Head of caudate nucleus (tissue), 42 donors: ENCODE data around the gene TTLL9.

ENCODE experiments used
- DNase-seq, 42 donors: peaks; one replicate each; pipeline versions ENCODE4 v3.0.0 to v3.0.0-alpha.2; 2020 to 2021; ENCODE audit warnings: mixed read lengths in 7 of 42
- intact Hi-C: fragments of 100-400 bp; cut with DNase I; formaldehyde crosslinking; loops from one replicate; pipeline ENCODE4 v1.15.0; 2022

TTLL9 gene

DNA sequence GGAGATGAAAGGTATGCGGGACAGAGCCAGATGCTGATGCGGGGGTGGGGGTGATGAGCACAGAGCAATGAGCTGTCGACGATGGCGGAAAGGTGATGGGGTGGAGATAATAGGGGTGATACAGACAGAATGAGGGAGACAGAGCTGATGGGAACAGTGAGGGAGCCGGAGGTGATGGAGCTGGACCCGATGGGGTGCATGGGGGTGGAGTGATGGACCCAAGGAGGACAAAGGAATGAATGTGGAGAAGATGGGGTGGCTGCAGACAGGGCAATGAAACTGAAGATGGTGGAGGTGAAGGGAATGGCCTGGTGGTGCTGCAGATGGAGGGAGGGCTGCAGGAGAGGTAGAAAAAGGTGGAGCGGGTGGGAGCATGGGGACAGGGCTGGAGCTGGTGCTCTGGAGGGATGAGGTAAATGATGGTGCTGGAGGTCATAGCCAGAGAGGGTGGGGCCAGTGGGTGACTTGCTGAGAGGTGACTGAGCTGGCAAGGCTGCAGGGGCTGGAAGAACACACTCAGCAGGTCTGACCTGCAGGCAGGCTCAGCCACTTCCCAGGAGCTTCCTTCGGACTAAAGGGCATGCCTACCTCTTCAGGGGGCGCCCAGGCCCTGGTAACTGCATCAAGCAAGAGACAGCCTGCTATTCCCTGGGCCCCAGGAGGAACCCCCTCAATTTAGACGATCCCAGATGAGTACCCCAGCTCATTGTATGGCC lies 19.0 kb upstream of the TTLL9 start:
- no peak for DNase-seq
- intact Hi-C loops: no loop called here

GRCh38 chr20:31853481-31853880 lies 17.0 kb upstream of the TTLL9 start:
- no peak for DNase-seq
- intact Hi-C loops: loop anchor here (2.0 kb wide), 1 partner anchor 99 kb away; the partner anchor contains the start of gene PDRG1

DNA sequence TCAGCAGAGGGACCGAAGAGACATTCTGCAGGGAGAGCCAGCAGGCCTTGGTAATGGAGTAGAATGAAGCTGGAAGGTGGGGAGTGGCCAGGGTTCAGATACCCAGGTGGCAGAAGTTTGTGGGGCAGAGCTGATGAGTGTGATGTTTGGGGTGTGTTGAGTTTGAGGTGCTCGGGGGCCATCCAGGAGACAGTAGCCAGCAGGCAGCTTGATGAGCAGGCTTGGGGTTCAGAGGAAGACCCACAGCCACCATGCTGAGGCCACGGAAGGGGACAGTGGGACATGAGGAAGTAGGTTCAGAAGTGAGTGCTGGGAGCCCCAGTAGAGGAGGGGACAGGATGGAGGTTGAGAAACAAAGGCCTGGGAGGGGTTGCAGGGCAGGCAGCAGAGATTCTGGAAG lies 13.9 kb upstream of the TTLL9 start:
- no peak for DNase-seq
- intact Hi-C loops: no loop called here

DNA sequence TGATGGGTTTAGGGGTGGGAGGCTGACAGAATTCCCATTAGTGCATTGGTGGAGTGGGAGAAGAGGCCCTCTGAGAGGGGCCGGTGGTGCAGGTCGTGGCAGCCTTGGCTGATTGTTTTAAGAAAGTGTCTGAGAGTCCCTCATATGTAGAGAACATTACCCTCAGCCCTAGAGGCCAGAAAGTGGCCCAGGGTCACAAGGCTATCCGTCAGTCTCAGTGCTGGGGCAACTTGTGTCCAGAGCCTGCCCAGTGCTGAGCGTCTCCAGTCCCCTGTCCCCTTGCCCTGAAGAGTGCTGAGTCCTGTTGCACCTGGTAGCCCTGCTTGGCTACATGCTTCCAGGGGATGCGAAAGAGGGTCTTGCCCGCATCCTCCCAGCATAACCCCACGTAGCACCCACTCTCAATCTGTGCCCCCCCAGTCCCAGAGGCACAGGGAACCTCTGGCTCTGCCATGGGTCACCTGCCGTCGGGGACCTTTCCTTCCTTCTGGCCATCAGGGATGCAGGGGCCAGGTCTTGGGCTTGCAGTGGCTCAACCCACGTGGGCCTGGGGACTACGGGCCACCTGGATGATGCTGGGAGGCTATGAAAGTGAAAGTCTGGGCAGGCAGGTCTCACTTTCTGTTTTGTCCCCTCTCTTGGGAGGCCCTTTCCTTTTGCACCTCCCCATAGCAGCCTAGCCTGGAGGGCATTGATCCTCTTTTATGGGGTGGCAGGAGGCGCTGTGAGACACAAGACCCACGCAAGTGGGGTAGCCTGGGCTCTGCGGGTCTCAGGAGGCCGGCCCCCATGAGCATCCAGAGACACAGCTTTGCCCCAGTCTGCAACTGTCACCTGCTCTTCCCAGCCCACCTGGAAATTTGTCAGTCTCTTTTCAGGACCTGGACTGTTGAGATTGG lies 12.3 kb upstream of the TTLL9 start:
- DNase-seq: peak in 2 of 42 donors; percentile 4 to 8
- intact Hi-C loops: no loop called here

DNA sequence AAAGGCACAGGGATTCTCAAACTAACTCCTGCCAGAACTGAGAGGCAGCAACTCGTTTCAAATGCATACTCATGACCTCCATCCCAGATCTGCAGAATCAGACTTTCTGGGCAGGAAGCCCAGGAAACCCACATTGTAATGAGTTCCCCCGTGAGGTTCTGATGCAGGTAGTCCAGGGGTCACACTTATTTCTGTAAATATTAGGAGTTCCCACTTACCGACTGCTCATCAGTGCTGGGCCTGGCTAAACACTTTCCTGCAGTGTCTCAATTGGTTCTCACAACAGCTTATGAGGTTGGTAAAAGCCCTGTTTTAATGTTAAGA lies 11.7 kb upstream of the TTLL9 start:
- intact Hi-C loops: no loop called here
- DNase-seq: no peak

GRCh38 chr20:31859266-31859997 lies 11.0 kb upstream of the TTLL9 start:
- peak in 6 of 42 donors; percentile 4 to 41 (median 16) for DNase-seq

GRCh38 chr20:31859998-31860380 lies 10.4 kb upstream of the TTLL9 start:
- peak in 7 of 42 donors; percentile 1 to 28 (median 7) for DNase-seq
- intact Hi-C loops: no loop called here

More at GRCh38 chr20:31859266-31859997, 11.0 kb upstream of the TTLL9 start:
- intact Hi-C loops: no loop called here

DNA sequence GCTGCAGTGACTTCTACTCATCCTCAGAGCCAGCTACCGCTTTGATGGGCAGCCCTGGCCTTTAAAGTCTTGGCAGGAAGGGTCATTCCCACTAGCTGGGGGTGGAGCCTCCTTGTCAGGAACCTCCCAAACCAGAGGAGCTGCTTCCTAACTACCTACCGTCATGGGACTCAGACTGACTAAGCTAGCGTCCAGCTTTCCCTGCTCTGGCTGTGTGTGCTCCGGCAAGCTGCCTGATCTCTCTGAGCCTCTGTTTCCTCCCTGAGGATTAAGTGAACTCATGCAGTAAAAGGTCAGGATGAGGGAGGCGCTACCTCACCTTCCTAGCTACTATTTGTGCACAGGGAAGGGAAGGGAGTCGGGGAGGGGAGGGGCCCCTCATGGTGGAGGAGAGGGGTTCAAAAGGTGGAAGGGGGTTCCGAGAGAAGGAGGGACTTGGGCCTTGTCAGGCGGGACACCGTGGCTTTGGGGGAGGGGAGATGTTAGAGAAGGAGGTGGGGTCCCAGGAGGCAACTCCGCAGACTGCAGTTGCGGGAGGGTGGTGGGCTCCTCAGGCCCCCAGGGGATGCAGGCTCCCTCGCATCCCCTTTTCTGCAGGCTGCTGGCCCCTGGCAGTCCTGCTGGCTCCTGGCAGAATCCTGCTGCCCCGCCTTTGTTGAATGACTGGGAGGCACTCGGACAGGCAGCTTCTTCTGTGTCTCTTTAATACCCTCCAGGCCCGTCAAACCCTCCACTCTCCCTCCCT lies 9.9 kb upstream of the TTLL9 start:
- intact Hi-C loops: no loop called here

DNA sequence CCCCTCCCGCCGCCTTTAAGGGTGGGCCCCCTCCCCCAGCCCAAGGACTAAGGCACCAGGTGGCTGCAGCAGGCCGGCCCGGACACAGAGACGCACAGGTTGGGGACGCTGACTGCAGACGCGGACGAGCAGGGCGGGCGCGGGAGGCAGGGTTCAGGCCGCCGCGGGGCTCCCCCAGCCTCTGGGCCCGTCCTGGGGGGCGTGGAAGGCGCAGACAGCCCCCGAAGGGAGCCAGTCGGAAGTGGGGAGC lies 9.4 kb upstream of the TTLL9 start:
- DNase-seq: peak in 2 of 42 donors; percentile 10 to 34
- intact Hi-C loops: no loop called here

More for the DNA sequence above, 9.9 kb upstream of the TTLL9 start:
- DNase-seq: peak in 8 of 42 donors; percentile 10 to 40 (median 26)

DNA sequence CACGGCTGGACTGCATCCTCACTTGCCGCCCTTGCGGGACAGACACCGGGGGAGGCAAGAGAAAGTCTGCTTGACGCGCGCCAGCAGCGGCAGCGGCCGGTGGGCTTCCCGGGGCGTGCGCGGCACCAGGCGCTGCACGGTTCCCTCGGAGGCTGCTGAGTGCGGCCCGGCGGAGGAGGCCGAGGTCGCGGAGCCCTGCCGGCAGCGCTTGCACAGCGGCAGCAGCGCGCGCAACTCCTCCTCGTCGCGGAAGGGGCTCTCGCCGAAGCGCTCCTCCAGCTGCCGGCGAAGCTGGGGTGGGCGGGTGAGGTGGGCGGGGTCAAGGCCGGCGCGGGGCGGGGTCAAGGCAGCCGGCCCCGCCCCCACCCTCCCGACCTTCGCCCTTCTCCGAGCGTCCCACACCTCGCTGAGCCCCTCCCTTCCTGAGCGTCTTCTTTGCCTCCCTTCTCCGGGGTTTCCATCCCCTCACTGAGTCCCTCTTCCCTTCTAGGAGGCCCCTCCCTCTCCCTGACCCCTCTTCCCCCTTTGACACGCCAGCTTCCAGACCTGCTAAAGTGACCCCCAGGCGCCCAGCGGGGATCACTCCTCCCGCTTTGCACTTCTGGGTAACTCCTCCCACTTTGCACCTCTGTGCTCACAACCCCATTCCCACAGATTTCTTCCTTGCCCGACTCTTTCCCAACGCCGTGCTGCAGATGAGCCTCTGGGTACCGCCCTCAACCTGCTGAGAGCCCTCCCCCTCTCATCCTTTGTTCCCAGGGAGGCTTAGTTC lies 8.9 kb upstream of the TTLL9 start:
- intact Hi-C loops: no loop called here
- DNase-seq: peak in 41 of 42 donors; percentile 22 to 86 (median 69)

- DNase-seq: peak in 2 of 42 donors; percentile 24 to 35
- intact Hi-C loops: no loop called here
Observed at GRCh38 chr20:31862157-31862470, 8.3 kb upstream of the TTLL9 start.

- peak in 6 of 42 donors; percentile 8 to 38 (median 27) for DNase-seq
Observed at GRCh38 chr20:31862506-31862905, 7.9 kb upstream of the TTLL9 start.

GRCh38 chr20:31863296-31864085 lies 6.9 kb upstream of the TTLL9 start:
- peak in 6 of 42 donors; percentile 6 to 31 (median 13) for DNase-seq

More at GRCh38 chr20:31862506-31862905, 7.9 kb upstream of the TTLL9 start:
- intact Hi-C loops: no loop called here

GRCh38 chr20:31864521-31865400 lies 5.7 kb upstream of the TTLL9 start:
- intact Hi-C loops: no loop called here
- DNase-seq: peak in 5 of 42 donors; percentile 7 to 38 (median 21)

More at GRCh38 chr20:31863296-31864085, 6.9 kb upstream of the TTLL9 start:
- intact Hi-C loops: no loop called here

DNA sequence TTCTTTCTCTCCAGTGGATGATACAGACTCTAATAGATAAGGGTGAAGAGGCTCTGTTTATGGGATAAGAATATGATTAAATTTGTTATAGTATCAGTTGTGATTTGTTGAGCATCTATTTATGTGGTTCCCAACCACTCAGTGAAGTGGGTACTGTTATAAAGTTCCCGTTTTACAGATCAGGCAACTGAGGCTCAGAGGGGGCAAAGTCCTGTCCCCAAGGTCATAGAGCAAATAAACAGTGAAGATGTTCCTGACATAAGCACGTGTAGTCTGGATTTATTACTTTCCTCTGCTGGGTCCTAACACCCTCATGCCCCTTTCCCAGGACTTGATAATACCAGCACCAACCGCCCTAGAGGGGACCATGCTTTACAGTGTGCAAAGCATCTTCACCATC lies 4.2 kb upstream of the TTLL9 start:
- intact Hi-C loops: no loop called here
- peak in 1 of 42 donors; percentile 6 for DNase-seq

DNA sequence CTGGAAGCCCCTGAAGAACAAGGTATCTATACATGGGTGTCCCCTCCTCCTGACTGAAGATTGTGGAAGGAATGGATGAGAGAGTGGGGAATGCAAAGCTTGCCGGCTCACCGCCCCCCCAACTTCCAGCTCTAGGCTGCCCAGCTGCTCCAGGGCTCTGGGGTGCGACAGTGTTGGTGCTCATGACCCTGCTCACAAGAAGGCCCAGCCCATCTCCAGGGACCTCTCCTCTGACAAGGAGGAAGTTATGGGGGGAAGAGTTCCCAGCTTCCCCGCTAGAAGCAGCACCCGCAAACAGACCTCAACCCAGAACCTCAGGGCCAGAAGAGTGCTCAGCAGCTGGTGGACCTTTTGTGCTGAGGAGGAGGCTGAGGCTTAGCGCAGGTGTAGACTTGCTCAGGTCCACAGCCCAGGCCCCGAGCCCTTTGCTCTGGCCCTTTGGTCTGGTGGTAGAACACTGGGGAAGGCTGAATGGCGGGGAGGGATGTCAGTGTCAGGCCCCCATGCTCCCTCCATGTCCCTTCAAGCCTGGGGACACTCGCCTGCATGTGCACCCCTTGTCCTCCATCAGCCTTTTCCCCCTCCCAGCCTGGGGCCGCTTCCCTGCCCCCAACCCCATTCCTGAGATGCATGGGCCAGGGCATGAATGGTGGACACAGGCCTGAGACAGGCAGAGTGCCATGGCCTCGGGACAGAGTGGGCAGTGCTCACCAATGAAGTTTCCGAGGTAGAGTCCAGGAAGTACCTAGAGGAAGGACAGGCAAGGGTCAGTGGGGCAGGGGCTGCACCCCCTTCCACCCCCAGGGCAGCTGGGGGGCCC lies 1.4 kb upstream of the TTLL9 start:
- peak in 1 of 42 donors; percentile 8 for DNase-seq
- intact Hi-C loops: no loop called here
